ENCODE data around the gene NAT16. TPM values are rescaled to one million over a fixed set of nuclear protein-coding genes. Genes with fewer than 3 reads are reported as not detected.

Gene NAT16
- total and polyA plus RNA-seq, 2 of the 13 experiments (the other 11 are each of a cell fraction or from before 2014, with no cell fraction given): 0.04 TPM; not detected in 1

DNA sequence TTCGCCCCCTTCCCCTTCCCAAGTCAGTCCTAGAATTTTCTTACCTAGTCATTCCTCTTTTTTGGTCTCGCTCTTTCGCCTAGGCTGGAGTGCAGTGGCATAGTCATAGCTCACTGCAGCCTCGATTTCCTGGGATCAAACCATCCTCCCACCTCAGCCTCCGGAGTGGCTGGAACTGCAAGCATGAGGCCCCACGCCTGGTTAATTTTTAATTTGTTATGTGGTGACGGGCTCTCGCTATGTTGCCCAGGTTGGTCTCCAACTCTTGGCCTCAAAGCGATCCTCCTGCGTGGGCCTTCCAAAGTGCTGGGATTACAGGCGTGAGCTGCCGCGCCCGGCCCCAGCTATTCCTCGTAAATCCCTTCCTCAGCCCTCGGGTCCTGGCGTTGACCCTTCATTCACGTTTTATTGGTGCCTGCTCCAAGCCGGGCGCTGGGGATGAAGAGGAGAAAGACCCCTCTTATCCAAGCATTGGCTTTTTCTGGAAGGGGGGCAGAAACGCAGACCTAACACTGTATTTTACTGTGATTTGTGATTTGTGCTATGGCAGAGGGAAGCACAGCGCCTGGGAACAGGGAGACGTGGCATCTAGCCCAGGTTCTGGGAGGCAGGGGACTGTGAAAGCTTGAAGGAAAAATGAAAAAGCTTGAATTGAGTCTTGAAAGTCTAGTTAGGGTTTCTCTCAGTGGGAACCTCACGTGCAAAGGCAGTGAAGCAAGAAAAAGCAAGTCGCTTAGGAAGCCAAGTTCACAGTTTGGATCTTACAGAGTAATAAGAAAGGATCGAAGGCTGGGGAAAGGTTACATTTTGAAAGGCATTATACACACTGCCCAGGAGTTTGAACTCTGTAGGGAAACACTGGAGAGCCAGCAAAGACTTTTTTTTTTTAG is 38.4 kb upstream of the NAT16 start (continued):
- TF ChIP-seq GMEB1 (CRISPR knock-in tag; IDR thresholded peaks at IDR 0.05; ENCODE audit: borderline replicate concordance) (no peak), ZNF780A (CRISPR knock-in tag; IDR thresholded peaks at IDR 0.05) (no peak), HNRNPK (IDR thresholded peaks at IDR 0.05; ENCODE audit: low read depth, low read length, poor library complexity, severe bottlenecking) (no peak), ZKSCAN8 (CRISPR knock-in tag; IDR thresholded peaks at IDR 0.05; ENCODE audit: borderline replicate concordance) (no peak), SNRNP70 (IDR thresholded peaks at IDR 0.05; ENCODE audit: low read depth, low read length) (no peak), TBL1XR1 (IDR thresholded peaks at IDR 0.05; ENCODE audit: borderline replicate concordance, low read length, partially characterized antibody) (no peak), ZBTB2 (CRISPR knock-in tag; IDR thresholded peaks at IDR 0.05; ENCODE audit: low read depth) (no peak), KAT7 (CRISPR knock-in tag; IDR thresholded peaks at IDR 0.05; ENCODE audit: borderline replicate concordance) (no peak), SMC3 (IDR thresholded peaks at IDR 0.05; ENCODE audit: low read length) (no peak), HOMEZ (CRISPR knock-in tag; IDR thresholded peaks at IDR 0.05; ENCODE audit: low read depth) (no peak), ZNF343 (CRISPR knock-in tag; IDR thresholded peaks at IDR 0.05) (0 out of 2 replicates have a peak, but pooled peaks have one; percentile 11), ZBTB21 (CRISPR knock-in tag; IDR thresholded peaks at IDR 0.05) (no peak), ZNF713 (CRISPR knock-in tag; IDR thresholded peaks at IDR 0.05) (no peak), KDM3A (CRISPR knock-in tag; IDR thresholded peaks at IDR 0.05; ENCODE audit: low read depth) (no peak), TCF12 (IDR thresholded peaks at IDR 0.05) (no peak), TCF12 (CRISPR knock-in tag; IDR thresholded peaks at IDR 0.05) (0 out of 2 replicates have a peak, but pooled peaks have one; percentile 44)
- TF ChIP-seq, protein P1, sequence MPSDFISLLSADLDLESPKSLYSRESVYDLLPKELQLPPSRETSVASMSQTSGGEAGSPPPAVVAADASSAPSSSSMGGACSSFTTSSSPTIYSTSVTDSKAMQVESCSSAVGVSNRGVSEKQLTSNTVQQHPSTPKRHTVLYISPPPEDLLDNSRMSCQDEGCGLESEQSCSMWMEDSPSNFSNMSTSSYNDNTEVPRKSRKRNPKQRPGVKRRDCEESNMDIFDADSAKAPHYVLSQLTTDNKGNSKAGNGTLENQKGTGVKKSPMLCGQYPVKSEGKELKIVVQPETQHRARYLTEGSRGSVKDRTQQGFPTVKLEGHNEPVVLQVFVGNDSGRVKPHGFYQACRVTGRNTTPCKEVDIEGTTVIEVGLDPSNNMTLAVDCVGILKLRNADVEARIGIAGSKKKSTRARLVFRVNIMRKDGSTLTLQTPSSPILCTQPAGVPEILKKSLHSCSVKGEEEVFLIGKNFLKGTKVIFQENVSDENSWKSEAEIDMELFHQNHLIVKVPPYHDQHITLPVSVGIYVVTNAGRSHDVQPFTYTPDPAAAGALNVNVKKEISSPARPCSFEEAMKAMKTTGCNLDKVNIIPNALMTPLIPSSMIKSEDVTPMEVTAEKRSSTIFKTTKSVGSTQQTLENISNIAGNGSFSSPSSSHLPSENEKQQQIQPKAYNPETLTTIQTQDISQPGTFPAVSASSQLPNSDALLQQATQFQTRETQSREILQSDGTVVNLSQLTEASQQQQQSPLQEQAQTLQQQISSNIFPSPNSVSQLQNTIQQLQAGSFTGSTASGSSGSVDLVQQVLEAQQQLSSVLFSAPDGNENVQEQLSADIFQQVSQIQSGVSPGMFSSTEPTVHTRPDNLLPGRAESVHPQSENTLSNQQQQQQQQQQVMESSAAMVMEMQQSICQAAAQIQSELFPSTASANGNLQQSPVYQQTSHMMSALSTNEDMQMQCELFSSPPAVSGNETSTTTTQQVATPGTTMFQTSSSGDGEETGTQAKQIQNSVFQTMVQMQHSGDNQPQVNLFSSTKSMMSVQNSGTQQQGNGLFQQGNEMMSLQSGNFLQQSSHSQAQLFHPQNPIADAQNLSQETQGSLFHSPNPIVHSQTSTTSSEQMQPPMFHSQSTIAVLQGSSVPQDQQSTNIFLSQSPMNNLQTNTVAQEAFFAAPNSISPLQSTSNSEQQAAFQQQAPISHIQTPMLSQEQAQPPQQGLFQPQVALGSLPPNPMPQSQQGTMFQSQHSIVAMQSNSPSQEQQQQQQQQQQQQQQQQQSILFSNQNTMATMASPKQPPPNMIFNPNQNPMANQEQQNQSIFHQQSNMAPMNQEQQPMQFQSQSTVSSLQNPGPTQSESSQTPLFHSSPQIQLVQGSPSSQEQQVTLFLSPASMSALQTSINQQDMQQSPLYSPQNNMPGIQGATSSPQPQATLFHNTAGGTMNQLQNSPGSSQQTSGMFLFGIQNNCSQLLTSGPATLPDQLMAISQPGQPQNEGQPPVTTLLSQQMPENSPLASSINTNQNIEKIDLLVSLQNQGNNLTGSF (CRISPR knock-in tag; IDR thresholded peaks at IDR 0.05): no peak
